H1 (cell line): ENCODE measurements around the gene KRT75.

Experiments used
- CHD1 ChIP-seq: IDR thresholded peaks from 2 replicates; pipeline ENCODE4 v1.6.1; 2012; ENCODE audit warnings: low read depth, low read length, improper control_type of control experiment
- EGR1 ChIP-seq: IDR thresholded peaks from 2 replicates; pipeline ENCODE4 v1.6.1; 2011; ENCODE audit warnings: low read depth, low read length, borderline replicate concordance
- EP300 ChIP-seq, 2 experiments: IDR thresholded peaks; 1 replicate in 1 of 2; 2 replicates in 1 of 2; pipeline ENCODE4 v1.6.1; 2011 to 2012; ENCODE audit warnings: low read depth in 2 of 2, low read length in 2 of 2, mild to moderate bottlenecking in 2 of 2, borderline replicate concordance in 1 of 2, inconsistent platforms in 1 of 2, moderate library complexity in 1 of 2
- EZH2 ChIP-seq: fragments of 200-600 bp; sonication (generic); IDR thresholded peaks from 2 replicates; pipeline ENCODE4 v1.7.1; 2012; ENCODE audit warnings: low read depth, mild to moderate bottlenecking, moderate library complexity, low read length, inconsistent platforms; ENCODE audit not compliant: severe bottlenecking
- GTF2F1 ChIP-seq: IDR thresholded peaks from 2 replicates; pipeline ENCODE4 v1.6.1; 2012; ENCODE audit warnings: low read depth, low read length, improper control_type of control experiment, borderline replicate concordance
- PHF8 ChIP-seq: fragments of 200-600 bp; sonication (generic); conservative IDR thresholded peaks from 2 replicates; pipeline ENCODE4 v1.7.1; 2012; ENCODE audit warnings: low read depth, mild to moderate bottlenecking, inconsistent platforms, low read length, moderate library complexity
- POLR2A ChIP-seq, 2 experiments: IDR thresholded peaks; 1 replicate in 1 of 2; 2 replicates in 1 of 2; pipeline ENCODE4 v1.6.1; 2011; ENCODE audit warnings: low read depth in 2 of 2, low read length in 2 of 2, mild to moderate bottlenecking in 2 of 2; ENCODE audit errors: control extremely low read depth in 1 of 2
- RAD21 ChIP-seq, 2 experiments: IDR thresholded peaks in 1 of 2; conservative IDR thresholded peaks in 1 of 2; 2 replicates each; pipeline ENCODE4 v1.6.1; 2011; ENCODE audit warnings: low read depth in 2 of 2, low read length in 2 of 2, improper control_type of control experiment in 1 of 2, inconsistent platforms in 1 of 2, mild to moderate bottlenecking in 1 of 2, moderate library complexity in 1 of 2
- RNF2 ChIP-seq: fragments of 200-900, 300-1000 bp; sonication (generic); IDR thresholded peaks from 2 replicates; pipeline ENCODE4 v1.7.1; 2016; ENCODE audit warnings: borderline replicate concordance, low read depth, mild to moderate bottlenecking, antibody characterized with exemption, low read length; ENCODE audit not compliant: poor library complexity, severe bottlenecking; ENCODE audit errors: missing control alignments
- SIN3A ChIP-seq, 2 experiments: IDR thresholded peaks in 1 of 2; conservative IDR thresholded peaks in 1 of 2; 2 replicates each; pipeline ENCODE4 v1.6.1; 2011 to 2012; ENCODE audit warnings: low read length in 2 of 2, improper control_type of control experiment in 1 of 2, low read depth in 1 of 2, mild to moderate bottlenecking in 1 of 2
- SUZ12 ChIP-seq: fragments of 200-600 bp; sonication (generic); IDR thresholded peaks from 2 replicates; pipeline ENCODE4 v1.6.1; 2012; ENCODE audit warnings: mild to moderate bottlenecking, inconsistent platforms, low read length, moderate library complexity, mixed read lengths
- ZNF274 ChIP-seq: IDR thresholded peaks from 2 replicates; pipeline ENCODE4 v1.7.0; 2012; ENCODE audit warnings: low read length, borderline replicate concordance; ENCODE audit errors: extremely low read depth
- TF ChIP-seq, protein P1 (sequence below), 3 experiments: IDR thresholded peaks; 1 replicate in 2 of 3; 2 replicates in 1 of 3; pipeline versions ENCODE4 v1.5.1 to v1.6.1; 2011; ENCODE audit warnings: low read length in 3 of 3, mild to moderate bottlenecking in 3 of 3, inconsistent platforms in 2 of 3, low read depth in 1 of 3, moderate library complexity in 1 of 3; ENCODE audit not compliant: insufficient read depth in 1 of 3; ENCODE audit errors: control extremely low read depth in 1 of 3

DNA sequence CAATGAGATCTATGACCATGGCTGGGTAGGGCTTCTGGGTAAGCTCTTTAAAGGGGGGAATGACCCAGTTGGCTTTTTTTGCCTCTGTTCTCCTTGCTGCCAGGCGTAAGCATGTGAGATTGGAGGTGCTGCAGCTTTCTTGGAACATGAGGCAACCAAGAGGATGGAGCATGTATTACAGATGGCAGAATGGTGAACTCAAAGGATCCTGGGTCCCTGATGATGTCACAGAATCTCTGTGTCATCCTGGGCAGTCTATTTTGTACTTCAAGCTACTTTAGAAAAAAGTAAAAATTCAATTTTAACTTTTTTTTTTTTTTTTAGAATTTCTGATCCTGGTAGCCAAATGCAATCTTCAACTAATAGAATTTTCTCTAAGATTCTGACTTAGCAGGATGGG is 36.0 kb downstream of the KRT75 start:
- TF ChIP-seq CHD1 = no peak
- TF ChIP-seq EZH2 = no peak
- TF ChIP-seq, protein P1, sequence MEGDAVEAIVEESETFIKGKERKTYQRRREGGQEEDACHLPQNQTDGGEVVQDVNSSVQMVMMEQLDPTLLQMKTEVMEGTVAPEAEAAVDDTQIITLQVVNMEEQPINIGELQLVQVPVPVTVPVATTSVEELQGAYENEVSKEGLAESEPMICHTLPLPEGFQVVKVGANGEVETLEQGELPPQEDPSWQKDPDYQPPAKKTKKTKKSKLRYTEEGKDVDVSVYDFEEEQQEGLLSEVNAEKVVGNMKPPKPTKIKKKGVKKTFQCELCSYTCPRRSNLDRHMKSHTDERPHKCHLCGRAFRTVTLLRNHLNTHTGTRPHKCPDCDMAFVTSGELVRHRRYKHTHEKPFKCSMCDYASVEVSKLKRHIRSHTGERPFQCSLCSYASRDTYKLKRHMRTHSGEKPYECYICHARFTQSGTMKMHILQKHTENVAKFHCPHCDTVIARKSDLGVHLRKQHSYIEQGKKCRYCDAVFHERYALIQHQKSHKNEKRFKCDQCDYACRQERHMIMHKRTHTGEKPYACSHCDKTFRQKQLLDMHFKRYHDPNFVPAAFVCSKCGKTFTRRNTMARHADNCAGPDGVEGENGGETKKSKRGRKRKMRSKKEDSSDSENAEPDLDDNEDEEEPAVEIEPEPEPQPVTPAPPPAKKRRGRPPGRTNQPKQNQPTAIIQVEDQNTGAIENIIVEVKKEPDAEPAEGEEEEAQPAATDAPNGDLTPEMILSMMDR (IDR thresholded peaks at IDR 0.05; ENCODE audit: control extremely low read depth in 1 of 3, insufficient read depth in 1 of 3, low read depth in 1 of 3, low read length in 3 of 3) = no peak
- no peak for TF ChIP-seq ZNF274
- no peak for TF ChIP-seq RAD21 (IDR thresholded peaks at IDR 0.05 in 1 of 2, conservative IDR thresholded peaks at IDR 0.05 in 1 of 2; ENCODE audit: low read depth in 2 of 2, low read length in 2 of 2)
- TF ChIP-seq POLR2A (IDR thresholded peaks at IDR 0.05; ENCODE audit: control extremely low read depth in 1 of 2, low read depth in 2 of 2, low read length in 2 of 2) = no peak
- TF ChIP-seq EGR1 = no peak
- TF ChIP-seq RNF2 = no peak
- no peak for TF ChIP-seq SIN3A (conservative IDR thresholded peaks at IDR 0.05 in 1 of 2, IDR thresholded peaks at IDR 0.05 in 1 of 2; ENCODE audit: low read depth in 1 of 2, low read length in 2 of 2)
- TF ChIP-seq PHF8 = no peak
- no peak for TF ChIP-seq EP300 (IDR thresholded peaks at IDR 0.05; ENCODE audit: borderline replicate concordance in 1 of 2, low read depth in 2 of 2, low read length in 2 of 2)
- TF ChIP-seq SUZ12 = no peak
- no peak for TF ChIP-seq GTF2F1
